HG02884 (cell line): ENCODE data around the gene RAD51B.

ENCODE experiments used
- ATAC-seq: cut with Tn5 transposase; IDR thresholded peaks from one replicate; pipeline ENCODE4 v1.9.1; 2021; ENCODE audit warnings: mild to moderate bottlenecking, moderate library complexity; ENCODE audit not compliant: unreplicated experiment

Gene RAD51B

DNA sequence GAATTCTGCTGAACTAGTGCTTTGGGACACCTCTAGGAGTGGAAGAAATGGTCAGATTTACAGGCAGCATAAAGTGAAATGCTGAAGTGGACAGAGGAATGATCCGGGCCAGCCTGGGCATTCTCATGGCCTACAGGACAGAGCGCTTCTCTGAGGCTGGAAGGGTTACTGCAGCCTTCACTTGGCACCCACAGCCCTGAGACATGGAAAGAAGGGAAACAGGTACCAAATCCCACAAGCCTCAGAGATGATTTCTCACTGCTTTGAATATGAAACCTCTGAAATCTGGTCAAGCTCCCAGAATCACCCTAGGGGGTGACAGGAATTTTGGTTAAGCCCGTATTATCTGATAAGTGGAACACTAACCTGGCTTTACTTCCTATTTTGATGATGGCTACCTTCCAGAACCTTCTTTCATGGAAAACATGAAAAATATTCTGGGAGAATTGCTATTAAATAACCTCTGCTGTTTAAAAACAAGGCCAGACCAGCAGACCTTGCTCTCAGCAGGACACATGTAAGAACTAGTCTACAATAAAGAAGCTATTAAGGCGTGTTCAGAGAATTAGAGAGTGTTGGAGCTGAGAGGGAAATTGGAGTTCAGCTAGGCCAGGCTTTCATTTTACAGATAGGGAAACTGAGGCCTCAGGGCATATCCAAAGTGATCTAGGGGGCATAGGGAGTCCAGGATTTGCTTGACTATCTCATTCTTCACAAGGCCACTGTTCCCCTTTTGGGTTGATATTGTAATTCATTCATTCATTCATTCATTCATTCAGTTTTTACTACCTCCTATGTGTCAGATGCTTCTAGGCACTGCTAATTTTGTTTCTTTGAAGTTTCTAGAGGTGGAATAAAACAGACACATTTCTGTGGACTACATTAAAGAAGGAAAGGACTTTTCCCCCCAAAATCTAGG lies 691.8 kb downstream of the RAD51B start:
- no peak for ATAC-seq

DNA sequence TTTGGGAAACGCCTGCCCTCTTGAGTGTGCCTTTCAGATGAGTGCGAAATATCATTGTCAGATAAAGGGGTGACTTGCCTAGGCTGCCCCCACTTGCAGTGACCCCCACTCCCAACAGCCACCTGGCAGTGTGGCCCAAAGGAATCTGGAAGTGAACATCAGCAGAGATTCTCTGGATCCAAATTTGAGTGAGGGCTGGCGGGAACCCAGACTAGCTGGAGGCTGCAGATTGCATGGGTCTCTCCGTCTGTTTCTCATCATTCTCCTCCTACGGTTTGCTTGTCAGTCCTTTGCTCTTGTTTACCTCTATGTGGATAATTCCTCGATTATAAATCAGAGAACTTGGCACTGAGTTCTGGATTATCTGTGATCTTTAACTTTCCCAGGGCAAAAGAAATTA lies 692.5 kb downstream of the RAD51B start:
- ATAC-seq: no peak

DNA sequence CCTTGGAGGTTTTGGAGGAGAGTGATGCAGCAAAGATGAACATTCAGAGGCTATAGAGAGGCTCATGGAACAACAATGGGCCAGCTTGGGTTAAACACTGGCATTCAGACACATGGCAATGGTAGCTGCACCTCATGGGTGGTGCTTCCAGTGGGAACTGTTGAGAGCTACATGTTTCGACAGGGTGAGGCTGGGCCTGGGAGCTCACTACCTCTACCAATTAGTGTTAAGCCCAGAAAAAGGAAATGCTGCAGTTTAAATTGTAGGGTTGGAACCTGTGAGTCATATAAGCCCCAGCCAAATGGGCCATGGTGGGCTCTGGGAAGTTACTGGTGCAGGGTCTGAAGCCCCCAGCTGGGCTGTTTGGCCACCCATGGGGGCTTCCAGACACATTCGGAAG lies 693.6 kb downstream of the RAD51B start:
- ATAC-seq: peak; percentile 29

DNA sequence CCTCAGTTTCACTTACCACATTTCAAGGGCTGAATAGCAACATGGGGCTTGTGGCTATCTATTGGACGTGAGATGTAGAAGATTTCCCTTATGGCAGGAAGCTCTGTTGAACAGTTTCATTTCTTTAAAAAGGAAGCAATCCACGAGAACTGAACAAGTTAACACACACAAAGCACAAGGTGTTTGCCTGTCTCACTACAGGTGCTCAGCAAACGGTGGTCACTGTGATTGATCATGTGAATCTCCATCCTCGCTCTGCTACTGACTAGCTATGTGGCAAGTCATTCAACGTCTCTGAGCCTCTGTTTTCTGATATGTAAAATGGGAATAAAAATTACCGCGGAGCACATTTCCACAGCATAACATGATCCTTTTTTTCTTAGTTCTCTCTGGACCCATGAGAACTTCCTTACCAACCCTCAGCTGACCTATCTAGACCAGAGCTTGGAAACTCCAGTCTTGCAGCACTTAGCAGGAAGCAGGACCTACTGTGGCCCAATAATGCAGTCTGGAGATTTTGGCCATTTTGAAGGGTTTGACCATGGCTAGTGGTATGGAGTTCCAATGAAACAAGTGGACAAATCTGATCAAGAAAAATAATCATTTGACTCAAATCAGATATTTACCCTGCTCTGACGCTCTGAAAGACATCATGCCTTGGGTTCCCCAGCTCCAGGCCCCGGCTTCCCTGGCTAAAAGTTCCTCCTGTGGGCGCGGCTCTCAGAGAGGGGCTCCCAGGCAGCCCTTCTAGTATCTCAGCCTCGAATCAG lies 694.4 kb downstream of the RAD51B start:
- peak; percentile 52 for ATAC-seq

DNA sequence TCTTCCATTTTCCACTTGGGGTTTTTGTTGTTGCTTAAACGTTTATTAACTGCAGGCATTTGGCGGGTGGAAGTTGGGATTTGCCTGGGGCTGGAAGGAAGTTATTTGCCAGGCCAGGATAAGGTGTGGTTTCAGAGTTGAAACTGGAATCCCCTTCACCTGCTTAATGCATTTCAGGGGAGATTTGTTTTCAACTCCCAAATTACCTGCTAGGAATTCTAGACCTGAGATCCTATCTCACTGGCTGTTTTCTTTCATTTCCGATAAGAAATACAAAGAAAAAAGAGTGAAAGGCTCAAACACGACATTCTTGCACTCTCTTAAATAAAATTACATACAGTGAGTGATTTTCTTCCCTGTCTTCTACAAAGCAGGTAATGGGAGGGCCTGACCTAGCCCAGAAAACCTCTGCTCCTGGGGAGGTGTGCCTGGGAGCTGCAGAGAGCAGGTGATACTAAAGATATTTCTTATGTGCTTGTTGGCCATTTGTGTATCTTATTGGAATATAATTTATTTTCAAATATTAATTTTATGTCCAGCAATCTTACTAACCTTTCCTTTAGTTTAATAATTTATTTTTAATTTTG lies 695.1 kb downstream of the RAD51B start:
- no peak for ATAC-seq

DNA sequence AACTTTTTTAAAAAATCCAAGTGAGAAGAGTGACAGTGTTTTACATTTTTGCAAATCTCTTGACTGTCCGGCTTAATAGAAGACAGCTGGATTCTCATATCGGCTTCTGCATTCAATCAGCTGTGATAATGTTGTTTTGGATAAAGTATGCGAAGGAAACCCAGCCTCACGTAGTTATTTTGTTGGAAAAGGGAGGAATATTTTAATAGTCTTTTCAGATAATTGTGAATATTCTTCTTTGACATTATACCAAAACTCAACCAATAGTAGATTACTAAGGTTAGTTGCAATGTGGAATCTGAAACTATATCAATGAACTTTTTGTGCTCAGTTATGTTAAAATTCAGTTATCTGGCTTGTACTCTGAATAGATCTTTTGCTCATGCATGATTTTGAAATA lies 696.8 kb downstream of the RAD51B start:
- no peak for ATAC-seq

DNA sequence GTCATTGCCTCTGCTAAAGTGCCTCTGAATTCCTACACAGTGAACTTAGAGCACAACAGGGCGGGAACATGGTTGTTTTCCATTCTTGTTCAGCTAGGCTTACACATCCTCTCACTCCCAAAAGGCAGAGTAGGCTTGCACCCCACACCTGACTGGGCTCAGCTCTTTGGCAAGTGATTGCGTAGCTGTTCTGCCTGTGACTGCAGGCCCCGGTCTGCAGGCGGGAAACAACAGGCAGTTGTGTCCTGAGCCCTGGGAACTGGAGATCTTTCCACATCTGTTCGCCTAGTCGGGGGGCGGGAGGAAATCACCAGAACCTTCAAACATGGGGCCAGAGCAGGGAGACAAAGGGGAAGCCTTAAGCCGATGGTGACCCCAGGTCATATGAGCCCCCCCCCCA lies 698.6 kb downstream of the RAD51B start:
- no peak for ATAC-seq

DNA sequence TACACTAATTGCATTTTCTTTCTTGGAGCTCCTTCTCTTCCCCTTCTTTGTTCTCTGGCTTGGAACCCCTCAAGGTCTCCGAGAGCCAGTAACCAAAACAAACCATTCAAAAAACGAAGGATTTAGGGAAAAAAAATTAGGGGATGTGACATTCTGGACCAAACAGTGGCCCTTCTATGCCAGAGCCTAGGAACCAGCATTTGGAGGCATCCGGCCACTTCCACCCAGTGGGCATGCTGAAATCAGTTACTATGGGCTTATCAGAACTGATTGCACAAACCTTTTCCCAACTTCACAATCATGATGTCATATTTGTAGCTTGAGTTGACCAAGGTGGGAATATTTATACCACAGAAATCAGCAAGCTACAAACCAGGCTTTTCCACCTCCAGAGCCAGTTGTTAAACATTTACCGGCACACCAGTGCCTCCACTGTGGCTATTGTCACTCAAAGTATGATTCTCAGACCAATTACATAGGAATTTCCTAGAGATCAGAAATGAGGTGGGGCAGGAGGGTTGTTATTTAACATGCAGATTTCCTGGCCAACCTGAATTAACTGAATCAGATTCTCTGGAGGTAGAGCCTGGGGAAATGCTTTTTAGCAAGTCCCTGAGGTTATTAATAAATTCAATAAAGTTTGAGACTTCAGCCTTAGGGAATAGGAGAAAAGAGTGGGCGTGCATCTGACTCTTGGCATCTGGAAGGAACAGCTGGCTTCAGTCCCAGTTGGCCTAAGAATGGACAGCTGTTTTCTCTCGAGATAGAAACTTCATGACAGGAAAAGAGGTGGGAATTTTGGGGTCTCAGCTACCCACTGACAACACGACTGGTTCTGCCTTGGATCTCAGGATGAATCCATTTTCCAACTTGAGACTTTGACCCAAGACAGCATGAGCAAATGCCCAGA lies 699.4 kb downstream of the RAD51B start:
- ATAC-seq: no peak

DNA sequence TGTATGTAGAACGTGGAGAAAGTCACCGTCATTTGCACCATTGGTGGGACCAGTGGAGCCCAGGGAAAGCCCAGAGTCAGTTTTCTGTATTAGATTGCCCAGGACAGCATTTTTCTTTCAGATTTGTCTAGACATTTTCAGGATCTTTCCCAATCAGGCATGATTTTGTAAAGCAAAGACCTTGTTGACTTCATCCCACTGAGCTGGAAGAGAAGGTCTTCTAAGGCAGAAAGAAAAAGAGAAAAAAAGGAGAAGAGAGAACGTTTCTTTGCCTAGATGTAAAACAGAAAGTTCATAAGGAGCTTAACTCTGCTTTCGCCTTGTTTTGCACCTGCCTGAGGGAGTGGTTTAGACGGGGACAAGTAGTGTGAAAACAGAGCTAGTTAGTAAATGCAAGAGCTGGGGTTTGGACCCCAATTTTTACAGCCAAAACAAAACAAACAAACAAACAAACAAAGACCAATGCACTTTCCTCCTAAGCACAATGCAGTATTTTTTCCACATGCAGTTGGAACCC lies 700.1 kb downstream of the RAD51B start:
- no peak for ATAC-seq

DNA sequence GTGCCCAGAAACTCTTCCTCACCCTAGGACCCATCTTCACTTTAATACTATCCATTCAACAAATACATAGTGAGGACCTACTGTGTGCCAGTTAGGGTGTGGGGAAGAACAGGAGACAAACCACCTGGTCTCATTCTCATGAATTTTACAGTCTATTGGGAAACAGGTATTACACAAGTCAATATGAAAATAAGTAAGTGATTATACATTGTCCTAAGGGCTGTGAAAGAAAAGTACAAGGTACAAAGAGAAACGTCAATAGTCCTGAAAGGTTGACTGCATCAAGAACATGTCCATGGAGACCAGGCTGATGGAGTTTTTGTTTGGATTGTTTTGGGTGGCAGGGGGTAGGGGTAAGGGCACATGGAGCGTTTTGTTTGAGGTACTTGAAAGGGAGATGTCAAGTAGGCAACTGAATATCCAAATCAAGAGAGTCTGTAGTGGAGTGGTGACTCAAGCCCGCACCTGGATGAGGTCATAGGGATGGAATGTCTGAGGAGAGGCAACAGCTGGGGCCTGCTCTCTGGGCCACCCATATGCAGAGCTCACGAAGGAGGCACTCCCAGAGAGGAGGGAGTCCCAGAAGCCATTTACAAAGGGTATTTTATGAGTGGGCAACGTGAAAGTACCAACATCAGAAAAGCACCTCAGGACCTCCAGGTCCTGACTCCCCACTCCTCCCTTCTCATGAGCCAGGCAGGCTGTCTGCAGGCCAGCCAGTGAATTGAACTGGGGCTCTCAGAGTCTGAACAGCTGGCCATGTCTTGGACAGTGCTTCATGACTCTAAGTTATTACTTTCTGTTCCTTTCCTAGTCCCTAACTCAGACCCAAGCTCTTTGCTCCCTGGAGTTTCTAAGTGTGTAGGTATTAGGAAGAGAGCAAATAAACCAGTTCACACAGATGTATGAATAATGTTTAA lies 701.3 kb downstream of the RAD51B start:
- no peak for ATAC-seq

DNA sequence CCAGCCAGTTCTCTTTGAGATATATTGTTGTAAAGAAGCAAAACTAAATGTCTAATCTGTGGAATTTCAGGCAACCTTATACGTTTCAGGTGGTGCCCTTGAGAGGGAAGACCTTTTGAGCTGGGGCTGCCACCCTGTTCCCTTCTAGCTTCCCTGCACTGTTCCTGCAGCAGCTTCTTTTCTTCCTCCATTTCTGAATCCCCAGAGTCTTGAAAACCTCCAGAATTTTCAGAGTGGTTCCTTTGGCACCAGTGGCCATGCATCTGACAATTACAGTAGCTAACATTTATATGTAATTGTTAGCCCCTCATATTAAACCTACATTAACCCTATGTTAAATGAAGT lies 702.0 kb downstream of the RAD51B start:
- no peak for ATAC-seq

DNA sequence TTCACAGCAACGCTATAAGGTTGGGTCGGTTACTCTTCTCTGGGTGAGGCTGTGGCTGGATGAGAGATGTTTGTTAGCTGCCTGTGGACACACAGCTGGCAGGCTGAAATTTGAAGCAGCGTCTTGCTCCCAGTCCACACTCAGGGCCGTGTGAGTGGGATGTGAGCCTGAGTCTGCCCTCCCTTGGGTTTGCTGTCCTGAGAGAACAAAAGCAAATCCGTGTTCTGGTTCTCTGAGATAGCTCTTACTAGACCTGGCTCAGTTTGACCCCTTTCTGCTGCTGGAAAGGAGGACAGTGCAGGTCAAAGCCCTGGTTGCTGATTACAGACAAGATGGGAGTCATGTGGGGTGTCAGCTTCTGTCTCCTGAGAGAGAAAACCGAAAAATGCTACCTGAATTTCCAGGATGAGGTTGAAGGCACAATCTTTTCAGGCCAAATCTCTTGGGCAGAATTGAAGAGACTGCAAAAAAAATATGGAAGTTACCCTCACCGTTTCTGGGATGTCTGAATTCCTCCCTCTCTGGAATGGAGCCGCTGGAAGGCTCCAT lies 702.5 kb downstream of the RAD51B start:
- ATAC-seq: no peak

DNA sequence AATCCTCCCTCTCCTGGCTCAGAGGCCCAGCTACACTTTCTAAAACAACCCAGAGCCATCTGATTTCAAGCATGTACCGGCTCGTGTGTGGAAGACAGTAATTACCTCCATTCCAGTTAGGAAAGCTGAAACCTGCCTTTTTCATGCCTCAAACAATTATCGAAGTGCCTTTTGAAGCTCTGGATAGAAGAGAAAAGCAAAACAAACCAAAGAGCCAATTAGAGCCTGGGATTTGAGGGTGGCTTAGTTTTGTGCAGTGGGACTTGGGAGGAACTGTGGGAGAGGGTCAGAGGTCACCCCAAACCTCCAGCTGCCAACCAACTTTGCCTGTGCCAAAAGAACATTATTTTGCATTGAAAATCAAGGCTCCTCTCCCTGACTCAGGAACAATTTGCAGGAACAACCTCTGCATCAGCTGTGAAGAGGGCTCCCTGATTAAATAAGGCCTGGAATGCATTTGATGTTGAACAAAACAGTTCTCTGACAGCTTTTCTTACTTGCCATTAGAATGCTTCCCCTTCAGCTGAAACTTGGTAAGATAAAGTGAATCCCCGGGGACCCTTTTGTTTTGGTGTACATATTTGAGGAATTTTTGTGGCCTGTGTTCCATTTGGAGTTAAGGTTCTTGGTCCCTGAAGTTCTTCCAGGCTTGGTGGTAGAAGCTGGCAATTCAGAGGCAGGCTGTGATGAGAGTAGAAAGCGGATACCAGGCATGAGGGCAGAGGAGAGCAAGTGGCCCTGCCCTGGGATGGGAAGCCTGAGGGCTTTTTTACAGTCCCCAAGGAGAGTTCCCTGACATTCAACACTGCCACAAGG lies 703.1 kb downstream of the RAD51B start:
- ATAC-seq: no peak

DNA sequence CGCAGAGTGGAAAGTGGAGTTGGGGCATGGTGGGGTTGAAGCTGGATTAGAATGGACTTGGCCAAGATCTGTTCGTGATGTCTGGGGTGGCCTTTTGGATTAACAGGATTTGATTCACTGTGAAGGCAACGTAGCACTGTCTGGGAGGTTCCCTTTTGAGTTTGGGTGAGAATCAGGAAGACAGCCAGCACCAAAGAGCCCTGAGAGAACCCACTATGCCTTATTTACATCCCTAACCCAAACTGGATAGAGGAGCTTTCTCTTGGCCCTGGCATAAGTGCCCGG lies 703.7 kb downstream of the RAD51B start:
- no peak for ATAC-seq

DNA sequence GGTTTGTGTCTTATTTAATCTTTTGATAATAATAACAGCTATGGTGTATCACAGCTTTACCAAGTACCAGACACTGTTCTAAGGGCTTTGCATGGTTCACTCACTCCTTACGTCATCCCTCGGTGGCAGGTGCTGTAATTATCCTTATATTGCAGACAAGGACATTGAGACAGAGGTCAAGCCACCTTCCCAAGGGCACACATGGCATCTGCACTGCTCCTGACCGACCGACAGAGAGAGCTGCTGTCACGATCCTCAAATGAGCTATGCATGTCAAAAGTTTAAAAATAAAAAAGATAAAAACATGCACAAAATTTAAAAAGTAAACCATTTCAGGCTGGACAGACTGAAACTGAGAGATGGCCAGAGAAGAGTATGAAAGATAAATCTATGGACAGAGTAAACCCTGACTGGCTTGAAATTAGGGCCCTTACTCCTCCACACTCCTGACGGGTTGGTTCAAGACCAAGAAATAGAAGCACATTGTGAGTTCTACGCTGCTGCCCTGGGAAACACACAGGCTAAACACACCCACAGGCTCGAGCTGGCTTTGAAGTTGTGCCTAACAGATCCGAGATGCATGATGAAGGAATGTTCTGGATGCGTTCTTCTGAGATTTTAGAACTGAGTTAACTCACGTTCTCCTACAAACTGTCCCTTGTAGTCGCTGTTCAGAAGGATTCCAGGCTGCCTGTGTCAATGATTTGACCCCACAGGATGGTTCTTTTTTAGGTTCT lies 704.6 kb downstream of the RAD51B start:
- ATAC-seq: no peak

DNA sequence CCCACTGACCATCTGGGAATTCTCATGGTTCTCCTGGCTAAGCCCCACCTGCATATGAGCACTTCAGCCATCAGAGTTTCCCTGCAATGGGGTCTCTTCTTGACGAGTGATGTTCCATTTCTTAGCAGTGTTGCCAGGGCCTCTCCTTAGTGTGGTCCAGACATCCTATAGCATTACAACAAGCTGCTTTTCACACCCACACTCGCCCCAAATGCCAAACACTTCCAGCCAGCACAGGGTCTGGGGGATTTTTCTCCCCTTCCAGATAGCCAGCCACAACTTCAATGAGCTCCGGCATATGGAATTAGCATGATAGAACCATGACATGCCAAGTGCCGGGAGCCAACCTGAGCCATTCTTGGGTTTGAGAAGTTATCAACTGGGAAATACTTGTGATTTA lies 705.9 kb downstream of the RAD51B start:
- no peak for ATAC-seq

DNA sequence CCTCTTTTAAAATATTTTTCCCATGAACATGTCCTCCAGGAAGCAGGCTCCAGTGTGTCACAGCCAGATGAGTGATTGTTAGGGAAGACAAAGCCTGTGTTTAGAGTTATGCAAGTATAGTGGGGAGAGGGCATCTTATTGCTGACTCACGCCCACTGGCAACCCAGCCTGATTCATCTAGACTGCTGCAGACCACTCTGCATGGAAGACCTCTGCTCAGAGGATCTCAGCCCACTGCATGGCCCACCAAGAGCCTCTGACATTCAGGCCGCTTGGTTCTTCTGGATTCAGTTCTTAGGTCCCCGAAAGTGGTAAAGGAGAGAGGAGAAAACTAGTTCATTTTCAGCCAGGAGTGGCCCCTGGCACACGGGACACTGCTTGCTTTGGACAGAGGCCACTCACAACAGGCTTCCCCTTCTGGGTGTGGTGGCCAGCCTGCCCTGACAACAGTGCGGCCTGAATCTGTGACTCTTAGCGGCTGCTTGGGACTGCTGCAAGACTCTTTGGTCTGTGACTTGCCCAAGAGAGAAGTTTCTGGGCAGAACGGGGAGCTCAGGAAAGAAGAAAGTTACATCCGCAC lies 707.0 kb downstream of the RAD51B start:
- no peak for ATAC-seq
